GM19455 (cell line): ENCODE results near the gene CCDC102A.

Experiments used
- ATAC-seq: cut with Tn5 transposase; IDR thresholded peaks from one replicate; pipeline ENCODE4 v1.9.1; 2021; ENCODE audit not compliant: unreplicated experiment

Gene CCDC102A

GRCh38 chr16:57462978-57463362 is 73.4 kb downstream of the CCDC102A start:
- ATAC-seq: no peak

DNA sequence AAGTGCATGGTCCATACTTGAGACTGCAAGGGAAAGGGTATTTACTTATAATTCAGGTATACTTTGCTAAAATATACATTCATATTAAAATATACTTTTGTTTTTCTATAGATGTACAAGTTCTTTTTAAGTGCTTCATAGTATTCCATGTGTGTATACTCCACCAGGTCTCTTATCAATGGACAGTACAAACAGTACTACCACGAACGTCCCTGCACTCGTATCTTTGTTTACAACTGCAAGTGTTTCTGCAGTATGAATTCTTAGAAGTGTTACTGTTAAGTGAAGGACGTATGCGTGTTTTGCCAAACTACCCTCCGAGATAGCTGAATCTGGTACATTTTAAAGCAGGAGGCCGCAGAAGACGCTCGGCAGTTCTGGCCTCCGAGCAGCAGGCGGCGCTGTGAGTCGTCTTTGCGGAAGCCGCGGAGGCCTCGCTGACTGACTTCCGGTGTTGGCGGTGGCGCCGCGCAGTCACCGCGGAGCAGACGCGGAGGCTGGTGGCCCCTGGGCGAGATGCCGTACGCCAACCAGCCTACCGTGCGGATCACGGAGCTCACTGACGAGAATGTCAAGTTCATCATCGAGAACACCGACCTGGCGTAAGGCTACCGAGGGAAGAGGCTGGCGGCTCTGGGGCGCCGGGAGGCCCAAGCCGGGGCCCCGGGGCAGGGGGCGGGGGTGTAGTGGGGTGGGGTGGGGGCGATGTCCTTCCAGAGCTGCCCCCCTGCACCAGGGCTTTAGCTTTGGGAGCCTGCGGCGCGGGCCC is 74.0 kb downstream of the CCDC102A start, which contains the start of gene POLR2C:
TSS of gene POLR2C (plus strand) at position 471 of the 769 bp plus-strand sequence. CDS start at position 517, 46 bp downstream.
- peak; percentile 81 for ATAC-seq
